Trophoblast cell (in vitro differentiated cells and primary cell): ENCODE results near the gene PHRF1.

Experiments
- DNase-seq, 2 donors: peaks; one replicate each; pipeline ENCODE4 v3.0.0-alpha.2; 2016
- H2AFZ ChIP-seq: 2 replicates; pipeline ENCODE4 v1.6.1; 2013; ENCODE audit warnings: low read length, moderate library complexity, mild to moderate bottlenecking; ENCODE audit not compliant: insufficient read depth, poor library complexity
- H2AK5ac ChIP-seq: 2 replicates; pipeline ENCODE4 v1.6.1; 2013; ENCODE audit warnings: mild to moderate bottlenecking, low read length
- H2BK120ac ChIP-seq: 2 replicates; pipeline ENCODE4 v1.6.1; 2013; ENCODE audit warnings: low read length, mild to moderate bottlenecking, moderate library complexity; ENCODE audit not compliant: insufficient read depth, poor library complexity
- H2BK12ac ChIP-seq: 2 replicates; pipeline ENCODE4 v1.6.1; 2013; ENCODE audit warnings: mild to moderate bottlenecking, low read length, moderate library complexity
- H2BK5ac ChIP-seq: 2 replicates; pipeline ENCODE4 v1.6.1; 2013; ENCODE audit warnings: low read length, low read depth, moderate library complexity, mild to moderate bottlenecking; ENCODE audit not compliant: poor library complexity
- H3K14ac ChIP-seq: 2 replicates; pipeline ENCODE4 v1.6.1; 2013; ENCODE audit warnings: mild to moderate bottlenecking, low read length
- H3K18ac ChIP-seq: 2 replicates; pipeline ENCODE4 v1.6.1; 2013; ENCODE audit warnings: mild to moderate bottlenecking, low read length
- H3K23ac ChIP-seq: 2 replicates; pipeline ENCODE4 v1.6.1; 2013; ENCODE audit warnings: low read length
- H3K27ac ChIP-seq: 2 replicates; pipeline ENCODE4 v1.5.1; 2013; ENCODE audit warnings: low read depth, mild to moderate bottlenecking, inconsistent platforms, low read length, moderate library complexity
- H3K27me3 ChIP-seq: 2 replicates; pipeline ENCODE4 v1.6.1; 2013; ENCODE audit warnings: inconsistent platforms, mild to moderate bottlenecking, low read length, moderate library complexity; ENCODE audit not compliant: insufficient read depth
- H3K36me3 ChIP-seq, 2 experiments: 1 replicate in 1 of 2; 2 replicates in 1 of 2; pipeline ENCODE4 v1.6.1; 2013; ENCODE audit warnings: low read length in 2 of 2, mild to moderate bottlenecking in 2 of 2, moderate library complexity in 1 of 2; ENCODE audit not compliant: insufficient read depth in 2 of 2, control insufficient read depth in 1 of 2
- H3K4ac ChIP-seq: 2 replicates; pipeline ENCODE4 v1.6.1; 2013; ENCODE audit warnings: low read depth, mild to moderate bottlenecking, low read length, moderate library complexity
- H3K4me1 ChIP-seq, 2 experiments: 1 replicate in 1 of 2; 2 replicates in 1 of 2; pipeline ENCODE4 v1.6.1; 2013; ENCODE audit warnings: low read length in 2 of 2, mild to moderate bottlenecking in 2 of 2, moderate library complexity in 1 of 2; ENCODE audit not compliant: insufficient read depth in 2 of 2, control insufficient read depth in 1 of 2
- H3K4me2 ChIP-seq: 2 replicates; pipeline ENCODE4 v1.6.1; 2013; ENCODE audit warnings: inconsistent platforms, mild to moderate bottlenecking, low read length, moderate library complexity
- H3K4me3 ChIP-seq: 2 replicates; pipeline ENCODE4 v1.5.1; 2013; ENCODE audit warnings: mild to moderate bottlenecking, low read depth, low read length, inconsistent platforms
- H3K79me1 ChIP-seq: one replicate; pipeline ENCODE4 v1.6.1; 2013; ENCODE audit warnings: low read length
- H3K79me2 ChIP-seq: 2 replicates; pipeline ENCODE4 v1.6.1; 2013; ENCODE audit warnings: low read length, mild to moderate bottlenecking; ENCODE audit not compliant: control insufficient read depth, insufficient read depth, poor library complexity
- H3K9ac ChIP-seq: 2 replicates; pipeline ENCODE4 v1.6.1; 2013; ENCODE audit warnings: mild to moderate bottlenecking, low read length
- H3K9me3 ChIP-seq: 2 replicates; pipeline ENCODE4 v1.6.1; 2013; ENCODE audit warnings: low read depth, mild to moderate bottlenecking, control low read depth, inconsistent platforms, low read length; ENCODE audit not compliant: insufficient read depth
- H4K12ac ChIP-seq: 2 replicates; pipeline ENCODE4 v1.6.1; 2013; ENCODE audit warnings: low read depth, mild to moderate bottlenecking, low read length, moderate library complexity
- H4K8ac ChIP-seq: 2 replicates; pipeline ENCODE4 v1.6.1; 2013; ENCODE audit warnings: low read depth, mild to moderate bottlenecking, low read length, moderate library complexity
- H4K91ac ChIP-seq: one replicate; pipeline ENCODE4 v1.6.1; 2013; ENCODE audit warnings: low read depth, mild to moderate bottlenecking, low read length, moderate library complexity
- WGBS: extraction: QIAGEN DNeasy Blood & Tissue Kit; methylation state at CpG from one replicate; pipeline ENCODE4 v1.1.7; 2013; ENCODE audit warnings: missing lambda C conversion rate; ENCODE audit not compliant: insufficient read length, insufficient coverage; ENCODE audit errors: extremely low coverage; 5-methylcytosine and 5-hydroxymethylcytosine counted together

PHRF1 gene

DNA sequence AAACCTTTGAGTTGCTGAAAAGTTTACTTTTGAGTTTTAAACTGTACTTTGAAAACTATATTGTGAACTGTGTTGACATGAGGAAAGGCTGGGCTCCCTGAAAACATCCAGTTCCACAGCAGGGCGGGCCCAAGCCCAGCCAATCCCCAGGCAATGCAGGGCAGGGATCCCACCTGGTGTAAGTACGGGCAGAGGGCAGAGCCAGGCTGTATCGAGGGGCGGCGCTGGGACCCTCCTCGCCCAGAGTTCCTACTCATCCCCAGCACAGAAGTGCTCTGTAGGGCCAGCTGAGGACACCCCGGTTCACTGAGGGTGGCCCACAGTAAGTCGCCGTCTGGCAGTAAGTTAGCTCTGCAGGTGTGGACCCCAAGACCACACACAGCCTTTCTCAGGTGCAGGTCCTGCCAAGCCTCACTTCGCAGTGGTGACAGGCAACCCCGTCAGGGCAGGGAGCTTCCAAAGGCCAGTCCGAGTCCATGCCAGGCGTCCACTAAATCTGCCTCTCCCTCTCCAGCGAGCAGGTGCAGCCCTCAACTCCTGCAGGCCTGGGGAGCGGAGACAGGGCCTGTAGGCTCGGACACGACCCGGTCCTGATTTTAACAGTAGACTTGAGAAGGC lies 9.2 kb upstream of the PHRF1 start:
- H3K18ac ChIP-seq = peak overlapping the region; percentile 51
- peak overlapping the region; percentile 84 for H3K4ac ChIP-seq
- H2BK5ac ChIP-seq = no peak overlapping the region
- H2BK12ac ChIP-seq = no peak overlapping the region
- peaks cover 26% of the 10 kb centered on the region for H3K79me1 ChIP-seq
- H3K23ac ChIP-seq = no peak overlapping the region
- H2AFZ ChIP-seq = no peak overlapping the region
- H4K91ac ChIP-seq = no peak overlapping the region
- H3K36me3 ChIP-seq = peaks cover 16 to 19% of the 10 kb centered on the region in 2 experiments
- peaks cover 9% of the 10 kb centered on the region for H3K79me2 ChIP-seq
- H4K8ac ChIP-seq = no peak overlapping the region
- no peak for DNase-seq
- peak overlapping the region; percentile 99 for H3K4me2 ChIP-seq
- peaks cover 45 to 63% of the 10 kb centered on the region in 2 experiments for H3K4me1 ChIP-seq
- peak overlapping the region; percentile 49 for H3K9ac ChIP-seq
- peak overlapping the region; percentile 18 for H3K4me3 ChIP-seq
- no CpG with 5 or more reads among the region's 18 CpGs for WGBS
- H2AK5ac ChIP-seq = peak overlapping the region; percentile 32
- H2BK120ac ChIP-seq = no peak overlapping the region
- H3K27ac ChIP-seq = no peak overlapping the region
- no peak overlapping the region for H3K14ac ChIP-seq
- H3K27me3 ChIP-seq = no peaks in the 10 kb centered on the region
- H4K12ac ChIP-seq = no peak overlapping the region
- H3K9me3 ChIP-seq = peaks cover 6% of the 10 kb centered on the region

DNA sequence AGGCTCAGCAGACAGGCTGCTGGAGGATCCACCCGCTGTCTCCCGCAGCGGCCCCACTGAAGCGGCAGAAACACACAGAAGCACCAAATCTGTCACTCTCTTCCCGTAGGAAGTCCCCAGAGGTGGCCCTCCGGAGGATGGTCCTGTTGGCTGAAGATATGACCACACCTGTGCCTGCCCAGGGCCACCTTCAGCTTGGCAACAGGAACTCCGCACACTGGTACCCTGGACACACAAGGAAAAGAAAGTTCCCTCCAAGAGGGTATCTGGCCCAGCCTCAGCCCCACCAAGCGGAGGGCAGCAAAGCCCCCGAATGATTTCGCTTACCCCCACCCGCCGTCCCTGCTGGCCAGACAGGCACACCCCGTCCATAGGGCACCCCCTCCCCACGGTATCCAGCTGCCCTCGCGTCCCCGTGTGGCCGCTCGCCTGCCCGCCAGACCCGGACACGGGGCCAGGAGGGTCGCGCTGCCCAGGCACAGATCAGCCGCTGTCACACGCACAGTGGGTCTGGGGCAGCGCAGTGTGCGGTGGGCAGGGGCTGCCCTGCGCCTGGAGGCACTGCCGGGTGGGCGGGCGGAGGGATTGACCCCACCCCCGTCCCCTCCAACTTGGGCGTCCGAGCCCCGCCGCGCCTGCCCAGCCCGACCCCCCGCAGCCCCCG lies 8.5 kb upstream of the PHRF1 start:
- H2AFZ ChIP-seq = peak overlapping the region; percentile 26
- peaks cover 12 to 15% of the 10 kb centered on the region in 2 experiments for H3K36me3 ChIP-seq
- H3K23ac ChIP-seq = no peak overlapping the region
- peak overlapping the region; percentile 19 for H2BK12ac ChIP-seq
- peak overlapping the region; percentile 31 for H3K9ac ChIP-seq
- DNase-seq = peak in 1 of 2 donors; percentile 34
- peaks cover 25% of the 10 kb centered on the region for H3K79me1 ChIP-seq
- no CpG with 5 or more reads among the region's 41 CpGs for WGBS
- H4K12ac ChIP-seq = peak overlapping the region; percentile 45
- peaks cover 38 to 58% of the 10 kb centered on the region in 2 experiments for H3K4me1 ChIP-seq
- H3K79me2 ChIP-seq = peaks cover 9% of the 10 kb centered on the region
- peak overlapping the region; percentile 84 for H3K14ac ChIP-seq
- peak overlapping the region; percentile 32 for H2AK5ac ChIP-seq
- H3K4ac ChIP-seq = peak overlapping the region; percentile 84
- peak overlapping the region; percentile 59 for H3K27ac ChIP-seq
- H3K9me3 ChIP-seq = peaks cover 6% of the 10 kb centered on the region
- H4K8ac ChIP-seq = peak overlapping the region; percentile 30
- H3K27me3 ChIP-seq = no peaks in the 10 kb centered on the region
- peak overlapping the region; percentile 99 for H3K4me2 ChIP-seq
- peak overlapping the region; percentile 21 for H2BK120ac ChIP-seq
- peak overlapping the region; percentile 91 for H3K4me3 ChIP-seq
- peak overlapping the region; percentile 52 for H4K91ac ChIP-seq
- H2BK5ac ChIP-seq = peak overlapping the region; percentile 13
- H3K18ac ChIP-seq = peak overlapping the region; percentile 51

DNA sequence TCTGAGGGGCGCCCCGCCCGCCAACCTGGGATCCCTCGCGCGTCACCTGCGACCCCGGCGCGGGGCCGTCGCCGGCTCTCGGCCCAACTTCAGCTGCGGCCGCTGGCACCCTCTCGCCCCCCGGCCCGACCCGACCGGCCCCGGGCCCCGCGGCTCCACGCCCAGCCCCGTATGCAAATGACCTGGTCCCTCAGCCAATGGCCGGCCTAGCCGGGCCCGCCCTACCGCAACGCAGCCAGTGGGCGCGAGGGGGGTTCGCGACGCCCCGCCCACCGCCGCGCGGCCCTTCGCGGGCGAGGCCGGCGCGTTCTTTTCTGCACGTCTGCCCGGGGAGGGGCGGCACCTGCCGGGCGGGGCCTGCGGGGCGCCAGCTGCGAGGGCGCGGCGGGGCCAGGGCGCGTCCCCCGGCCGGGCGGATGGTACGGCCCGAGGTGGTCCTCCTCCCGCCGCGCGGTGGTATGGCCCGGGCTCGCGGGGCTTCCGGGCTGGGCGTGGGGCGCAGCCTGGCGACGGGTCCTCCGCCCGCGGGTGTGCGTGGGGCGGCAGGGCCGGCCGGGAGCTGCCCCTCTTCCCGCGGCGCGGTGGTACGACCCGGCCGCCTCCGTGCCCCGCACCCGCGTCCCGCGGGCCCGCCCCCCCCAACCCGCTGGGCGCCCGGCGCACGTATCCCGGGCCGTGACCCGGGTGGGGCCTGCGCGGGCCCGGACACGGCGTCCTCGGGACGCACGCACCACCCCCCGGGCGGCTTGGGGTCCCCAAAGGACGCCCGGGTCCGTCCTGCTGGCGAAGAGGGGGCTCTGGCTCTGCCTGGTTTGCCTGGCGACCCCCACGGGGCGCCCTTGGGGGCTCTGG lies 7.7 kb upstream of the PHRF1 start:
- peak overlapping the region; percentile 88 for H3K27ac ChIP-seq
- H4K12ac ChIP-seq = peak overlapping the region; percentile 55
- no CpG with 5 or more reads among the region's 123 CpGs for WGBS
- peak overlapping the region; percentile 78 for H2BK120ac ChIP-seq
- H3K18ac ChIP-seq = peak overlapping the region; percentile 51
- peaks cover 21% of the 10 kb centered on the region for H3K79me1 ChIP-seq
- H3K4me1 ChIP-seq = peaks cover 32 to 52% of the 10 kb centered on the region in 2 experiments
- no peak overlapping the region for H3K23ac ChIP-seq
- H3K4me2 ChIP-seq = peak overlapping the region; percentile 99
- H2AFZ ChIP-seq = peak overlapping the region; percentile 19
- peak overlapping the region; percentile 84 for H3K9ac ChIP-seq
- peak overlapping the region; percentile 78 for H3K4ac ChIP-seq
- H3K36me3 ChIP-seq = peaks cover 4 to 9% of the 10 kb centered on the region in 2 experiments
- peak overlapping the region; percentile 81 for H4K8ac ChIP-seq
- DNase-seq = peak; percentile 93 to 97
- peaks cover 6% of the 10 kb centered on the region for H3K79me2 ChIP-seq
- peak overlapping the region; percentile 14 for H2BK12ac ChIP-seq
- H4K91ac ChIP-seq = peak overlapping the region; percentile 97
- H3K14ac ChIP-seq = peak overlapping the region; percentile 85
- peaks cover 8% of the 10 kb centered on the region for H3K9me3 ChIP-seq
- peak overlapping the region; percentile 12 for H2AK5ac ChIP-seq
- peak overlapping the region; percentile 74 for H2BK5ac ChIP-seq
- H3K4me3 ChIP-seq = peak overlapping the region; percentile 91
- no peaks in the 10 kb centered on the region for H3K27me3 ChIP-seq
